HCT116 (cell line): ENCODE data around the gene RALGPS1. TPM values are rescaled to one million over a fixed set of nuclear protein-coding genes. Genes with fewer than 3 reads are reported as not detected.

Experiments used
- ATAC-seq: fragments of 200-7000 bp; cut with Tn5 transposase; 2 replicates; pipeline ENCODE4 v1.9.1; 2020; ENCODE audit warnings: mild to moderate bottlenecking, moderate library complexity
- BruUV-seq: library from RNA; stranded (reverse); fragments of 400-500 nt; replicated peaks from 2 replicates; lab custom pipeline; 2021; lab: Mats Ljungman, UMichigan
- CTCF ChIA-PET: fragments of 300-600 bp; sonication (Branson Sonifier 250); formaldehyde crosslinking; loops from one replicate; lab custom pipeline; 2021; ENCODE audit warnings: antibody characterized with exemption; lab: Charles Lee
- POLR2A ChIA-PET: fragments of 300-600, 350-600 bp; sonication (Branson Sonifier 250); formaldehyde crosslinking; loops from one replicate; lab custom pipeline; 2021; ENCODE audit warnings: antibody characterized with exemption; lab: Charles Lee
- RAD21 ChIA-PET, 2 experiments: fragments of 300-600 bp; sonication (Branson Sonifier 250); formaldehyde crosslinking; loops; one replicate each; lab custom pipeline; 2023; ENCODE audit warnings: low total read pairs in 2 of 2; ENCODE audit not compliant: uncharacterized antibody in 2 of 2, unreplicated experiment in 2 of 2, low non-redundant PET in 1 of 2; lab: Charles Lee
- DNase-seq: peaks from one replicate; pipeline ENCODE4 v3.0.0-alpha.2; 2010; ENCODE audit warnings: low read depth, low spot score
- H2AFZ ChIP-seq: fragments of 200-600 bp; shearing (Covaris generic), sonication (generic); 2 replicates; pipeline ENCODE4 v1.6.1; 2017; ENCODE audit warnings: low read depth, mixed run types, mixed read lengths, antibody characterized with exemption, low read length; ENCODE audit not compliant: poor library complexity, severe bottlenecking
- H3K27ac ChIP-seq: 2 replicates; pipeline ENCODE4 v1.5.1; 2012; ENCODE audit warnings: low read depth, low read length
- H3K27me3 ChIP-seq: fragments of 200-600 bp; sonication (generic); 2 replicates; pipeline ENCODE4 v1.6.1; 2016; ENCODE audit warnings: mixed run types, low read length, mixed read lengths; ENCODE audit not compliant: insufficient read depth
- H3K36me3 ChIP-seq, 2 experiments: fragments of 200-500 bp in 1 of 2; fragments of 200-600 bp in 1 of 2; sonication (Bioruptor generic) in 1 of 2; sonication (generic) in 1 of 2; 2 replicates each; pipeline versions ENCODE4 v1.5.1 to v1.6.1; 2014 to 2016; ENCODE audit warnings: low read length in 2 of 2, inconsistent platforms in 1 of 2, mixed read lengths in 1 of 2, mixed run types in 1 of 2; ENCODE audit not compliant: insufficient read depth in 2 of 2, control insufficient read depth in 1 of 2
- H3K4me1 ChIP-seq, 2 experiments: fragments of 200-600 bp in 1 of 2; sonication (generic) in 1 of 2; 2 replicates each; pipeline versions ENCODE4 v1.5.1 to v1.6.1; 2012 to 2017; ENCODE audit warnings: low read length in 2 of 2, inconsistent platforms in 1 of 2, mild to moderate bottlenecking in 1 of 2, mixed read lengths in 1 of 2, mixed run types in 1 of 2, moderate library complexity in 1 of 2; ENCODE audit not compliant: insufficient read depth in 2 of 2, control insufficient read depth in 1 of 2
- H3K4me2 ChIP-seq: fragments of 200-600 bp; sonication (generic); 2 replicates; pipeline ENCODE4 v1.6.1; 2017; ENCODE audit warnings: mixed run types, low read length, mixed read lengths
- H3K4me3 ChIP-seq, 2 experiments: fragments of 200-600 bp in 1 of 2; sonication (generic) in 1 of 2; replicated peaks in 1 of 2; 2 replicates each; pipeline ENCODE4 v1.5.1; 2011 to 2016; ENCODE audit warnings: low read length in 2 of 2, control low read depth in 1 of 2, low read depth in 1 of 2, mild to moderate bottlenecking in 1 of 2, mixed read lengths in 1 of 2, mixed run types in 1 of 2
- H3K79me2 ChIP-seq: fragments of 200-600 bp; sonication (generic); 2 replicates; pipeline ENCODE4 v1.6.1; 2017; ENCODE audit warnings: mild to moderate bottlenecking, mixed run types, low read length, moderate library complexity, mixed read lengths; ENCODE audit not compliant: insufficient read depth
- H3K9ac ChIP-seq: fragments of 200-600 bp; sonication (generic); 2 replicates; pipeline ENCODE4 v1.6.1; 2016; ENCODE audit warnings: low read length, mixed read lengths
- H3K9me2 ChIP-seq: fragments of 200-600 bp; sonication (generic), shearing (Covaris generic); 2 replicates; pipeline ENCODE4 v1.6.1; 2017; ENCODE audit warnings: mixed run types, mild to moderate bottlenecking, moderate library complexity; ENCODE audit not compliant: insufficient read depth
- H3K9me3 ChIP-seq, 2 experiments: fragments of 200-500 bp in 1 of 2; fragments of 200-600 bp in 1 of 2; sonication (Bioruptor generic) in 1 of 2; sonication (generic) in 1 of 2; 2 replicates each; pipeline ENCODE4 v1.6.1; 2014 to 2017; ENCODE audit warnings: low read length in 2 of 2, mixed read lengths in 2 of 2, inconsistent platforms in 1 of 2, low read depth in 1 of 2, mild to moderate bottlenecking in 1 of 2, mixed run types in 1 of 2, moderate library complexity in 1 of 2; ENCODE audit not compliant: control insufficient read depth in 1 of 2, insufficient read depth in 1 of 2
- H4K20me1 ChIP-seq: fragments of 200-600 bp; sonication (generic), shearing (Covaris generic); 2 replicates; pipeline ENCODE4 v1.6.1; 2017; ENCODE audit warnings: mixed run types, mild to moderate bottlenecking, moderate library complexity; ENCODE audit not compliant: insufficient read depth
- CBX3 ChIP-seq: IDR thresholded peaks from 2 replicates; pipeline ENCODE4 v1.6.1; 2012; ENCODE audit warnings: low read depth
- CEBPB ChIP-seq: IDR thresholded peaks from 2 replicates; pipeline ENCODE4 v1.6.1; 2012; ENCODE audit warnings: low read depth
- EGR1 ChIP-seq: IDR thresholded peaks from 2 replicates; pipeline ENCODE4 v1.6.1; 2012; ENCODE audit warnings: low read depth
- POLR2A ChIP-seq: IDR thresholded peaks from 2 replicates; pipeline ENCODE4 v1.7.0; 2011; ENCODE audit warnings: borderline replicate concordance; ENCODE audit not compliant: insufficient read depth, insufficient read length; ENCODE audit errors: extremely low read depth
- RAD21 ChIP-seq: IDR thresholded peaks from 2 replicates; pipeline ENCODE4 v1.6.1; 2012; ENCODE audit warnings: low read depth, mild to moderate bottlenecking
- SIN3A ChIP-seq: IDR thresholded peaks from 2 replicates; pipeline ENCODE4 v1.6.1; 2012; ENCODE audit warnings: low read depth
- TCF7L2 ChIP-seq: IDR thresholded peaks from 2 replicates; pipeline ENCODE4 v1.7.0; 2011; ENCODE audit warnings: borderline replicate concordance, inconsistent platforms; ENCODE audit not compliant: insufficient read depth, insufficient read length; ENCODE audit errors: extremely low read depth
- intact Hi-C: fragments of 100-400 bp; cut with micrococcal nuclease; formaldehyde crosslinking; loops from 2 replicates; pipeline ENCODE4 v1.10.0; 2022
- total RNA-seq: library from RNA; stranded (reverse); gene quantifications from one replicate; pipeline ENCODE4 v1.2.1, GENCODE V29; 2021; ENCODE audit not compliant: unreplicated experiment
- TF ChIP-seq, protein P1 (sequence below): IDR thresholded peaks from 2 replicates; pipeline ENCODE4 v1.6.1; 2012

Gene RALGPS1
- total RNA-seq, 1 experiment from 2014 or later, result 7.6 TPM

DNA sequence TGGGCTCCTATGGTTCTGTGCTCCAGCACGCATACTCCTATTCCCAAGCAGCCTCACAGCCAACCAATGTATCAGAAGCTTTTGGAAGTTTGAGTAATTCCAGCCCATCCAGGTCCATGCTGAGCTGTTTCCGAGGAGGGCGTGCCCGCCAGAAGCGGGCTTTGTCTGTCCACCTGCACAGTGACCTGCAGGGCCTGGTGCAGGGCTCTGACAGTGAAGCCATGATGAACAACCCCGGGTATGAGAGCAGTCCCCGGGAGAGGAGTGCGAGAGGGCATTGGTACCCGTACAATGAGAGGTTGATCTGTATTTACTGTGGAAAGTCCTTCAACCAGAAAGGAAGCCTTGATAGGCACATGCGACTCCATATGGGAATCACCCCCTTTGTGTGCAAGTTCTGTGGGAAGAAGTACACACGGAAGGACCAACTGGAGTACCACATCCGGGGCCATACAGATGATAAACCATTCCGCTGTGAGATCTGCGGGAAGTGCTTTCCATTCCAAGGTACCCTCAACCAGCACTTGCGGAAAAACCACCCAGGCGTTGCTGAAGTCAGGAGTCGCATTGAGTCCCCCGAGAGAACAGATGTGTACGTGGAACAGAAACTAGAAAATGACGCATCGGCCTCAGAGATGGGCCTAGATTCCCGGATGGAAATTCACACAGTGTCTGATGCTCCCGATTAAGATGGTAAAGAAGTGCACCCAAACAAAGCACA is 34.2 kb upstream of the RALGPS1 start:
- peaks cover 3 to 8% of the 10 kb centered on the region in 2 experiments; a peak in 2 of 4 replicates for H3K36me3 ChIP-seq
- no peaks in the 10 kb centered on the region for H3K27me3 ChIP-seq
- no peaks in the 10 kb centered on the region for H3K9me3 ChIP-seq
- DNase-seq (no peak), ATAC-seq (no peak)
- H3K9me2 ChIP-seq, result no peaks in the 10 kb centered on the region
- H3K27ac ChIP-seq, result no peak overlapping the region
- no peaks in the 10 kb centered on the region for H4K20me1 ChIP-seq
- ChIA-PET POLR2A (no interaction called here), CTCF (no interaction called here), RAD21 (no interaction called here)
- no peak overlapping the region for H3K9ac ChIP-seq
- no peak overlapping the region for H3K4me3 ChIP-seq
- no peaks in the 10 kb centered on the region for H3K4me1 ChIP-seq
- TF ChIP-seq CEBPB (no peak), CBX3 (no peak), POLR2A (no peak), SIN3A (no peak), TCF7L2 (no peak), EGR1 (no peak)
- TF ChIP-seq, protein P1, sequence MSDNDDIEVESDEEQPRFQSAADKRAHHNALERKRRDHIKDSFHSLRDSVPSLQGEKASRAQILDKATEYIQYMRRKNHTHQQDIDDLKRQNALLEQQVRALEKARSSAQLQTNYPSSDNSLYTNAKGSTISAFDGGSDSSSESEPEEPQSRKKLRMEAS, result no peak
- BruUV-seq, result no TSS peak
- H3K4me2 ChIP-seq, result no peak overlapping the region
- H2AFZ ChIP-seq, result no peak overlapping the region
- H3K79me2 ChIP-seq, result peaks cover 19% of the 10 kb centered on the region
- intact Hi-C loops, result no loop called here

DNA sequence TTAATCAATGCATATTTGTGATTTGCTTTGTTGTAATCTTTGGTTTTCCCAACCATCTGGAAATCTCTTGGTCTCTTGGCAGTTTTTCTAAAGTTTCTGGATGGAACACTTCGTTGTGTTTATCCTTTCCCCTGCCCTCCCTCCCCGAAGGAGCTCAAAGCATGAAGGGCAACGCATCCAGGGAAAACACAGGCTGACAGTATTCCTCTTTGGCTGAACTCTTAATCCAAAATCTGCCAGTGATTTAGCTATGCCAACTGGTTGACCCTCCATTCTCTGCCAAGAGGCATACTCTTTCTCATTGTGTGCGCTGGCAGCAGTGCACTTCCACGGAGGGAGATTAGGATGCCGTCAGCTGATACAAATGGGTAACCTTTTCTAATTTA is 33.6 kb upstream of the RALGPS1 start:
- no peak overlapping the region for H2AFZ ChIP-seq
- ChIA-PET CTCF (no interaction called here), RAD21 (no interaction called here)
- H3K27me3 ChIP-seq, result no peaks in the 10 kb centered on the region
- peaks cover 19% of the 10 kb centered on the region for H3K79me2 ChIP-seq
- H3K9me2 ChIP-seq, result no peaks in the 10 kb centered on the region
- no peak overlapping the region for H3K4me3 ChIP-seq
- TSS peak; percentile 25 for BruUV-seq
- no peak for DNase-seq
- H3K4me2 ChIP-seq, result no peak overlapping the region
- TF ChIP-seq SIN3A (no peak), RAD21 (no peak)
- TF ChIP-seq, all 23 proteins: peak for 0
- H3K4me1 ChIP-seq, result no peaks in the 10 kb centered on the region
- no peaks in the 10 kb centered on the region for H4K20me1 ChIP-seq
- no peak for ATAC-seq
- no peaks in the 10 kb centered on the region for H3K9me3 ChIP-seq
- H3K36me3 ChIP-seq, result peaks cover 3 to 8% of the 10 kb centered on the region in 2 experiments; a peak in 2 of 4 replicates
- H3K27ac ChIP-seq, result no peak overlapping the region
- intact Hi-C loops, result no loop called here
- H3K9ac ChIP-seq, result no peak overlapping the region
- POLR2A ChIA-PET, result no interaction called here
